ENCODE data around the gene NADK2. TPM values are rescaled to one million over a fixed set of nuclear protein-coding genes. Genes with fewer than 3 reads are reported as not detected.

The NADK2 gene
- total and polyA plus RNA-seq, 11 donors: 10.4 to 41.8 (median 35.8) TPM

DNA sequence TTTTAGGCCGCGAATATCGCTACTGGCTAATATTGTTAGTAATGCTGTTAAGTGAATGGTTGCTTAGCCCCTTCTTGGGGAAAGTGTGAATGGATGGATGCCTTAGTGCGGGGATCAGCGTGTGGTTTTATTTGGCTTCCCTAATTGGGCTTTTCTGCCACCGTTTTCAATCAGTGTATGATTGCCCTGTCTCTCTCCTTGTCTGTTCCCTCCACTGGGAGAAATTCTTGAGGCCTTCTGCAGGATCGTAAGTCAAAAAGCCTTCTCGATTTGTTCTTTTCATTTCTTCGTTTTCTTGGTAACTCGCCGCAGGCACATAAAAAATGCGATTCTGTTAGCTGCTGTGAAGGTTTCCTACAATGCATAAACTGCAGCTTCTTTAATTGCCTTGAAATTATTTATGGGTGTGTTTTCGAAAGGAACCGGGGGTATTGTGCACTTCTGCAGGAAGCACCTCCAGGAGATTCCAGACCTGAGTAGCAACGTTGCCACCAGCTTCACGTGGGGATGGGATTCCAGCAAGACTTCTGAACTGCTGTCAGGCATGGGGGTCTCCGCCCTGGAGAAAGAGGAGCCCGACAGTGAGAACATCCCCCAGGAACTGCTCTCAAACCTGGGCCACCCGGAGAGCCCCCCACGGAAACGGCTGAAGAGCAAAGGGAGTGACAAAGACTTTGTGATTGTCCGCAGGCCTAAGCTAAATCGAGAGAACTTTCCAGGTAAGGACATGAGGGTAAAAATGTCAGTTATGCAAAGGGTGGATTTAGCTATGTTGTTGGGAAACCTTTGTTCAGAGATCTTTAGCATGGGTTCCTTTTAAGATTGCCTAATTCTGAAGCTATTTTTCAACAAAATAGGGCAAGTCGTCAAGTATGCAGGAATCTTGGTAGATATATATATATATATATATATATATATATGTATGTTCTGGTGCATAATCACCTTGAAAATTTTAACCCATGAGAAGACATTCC is 89.1 kb downstream of the NADK2 start:
- ATAC-seq (no peak), DNase-seq (no peak)
- no peaks in the 10 kb centered on the region for H3K27me3 ChIP-seq
- intact Hi-C loops (cut with DNase I): loop anchor here in 4 of 10 donors (2.0 to 5.0 kb wide), 3 partner anchors 88 to 1220 kb away; partner anchors contain the start of genes NADK2 (in 3 of the 4) and NUP155 (in 1 of the 4)
- no peak for TF ChIP-seq POLR2A (IDR thresholded peaks at IDR 0.05)
- no peak for TF ChIP-seq CTCF (IDR thresholded peaks at IDR 0.05)
- peaks cover 0 to 53% (median 29%) of the 10 kb centered on the region in 12 donors for H3K4me1 ChIP-seq
- no peaks in the 10 kb centered on the region for H3K9me3 ChIP-seq
- peak overlapping the region; percentile 64 to 98 (median 90) for H3K4me3 ChIP-seq
- WGBS, 4 donors: 2 to 4% (median 3%) methylated on average over 23 to 24 of the region's 24 CpGs
- H3K27ac ChIP-seq: peak overlapping the region in 9 of 12 donors; percentile 26 to 93 (median 87)
- H3K36me3 ChIP-seq: peaks cover 0 to 37% (median 23%) of the 10 kb centered on the region in 9 donors

- TF ChIP-seq CTCF (IDR thresholded peaks at IDR 0.05): no peak
- peak in 1 of 2 donors; percentile 73 for TF ChIP-seq POLR2A (IDR thresholded peaks at IDR 0.05)
- Histone ChIP-seq H3K27ac (peak within 1 kb of the TSS; percentile 33 to 93 (median 85)), H3K4me1 (peaks cover 0 to 52% (median 29%) of the 10 kb centered on the region in 12 donors), H3K27me3 (no peaks in the 10 kb centered on the region), H3K9me3 (no peaks in the 10 kb centered on the region), H3K4me3 (peak within 1 kb of the TSS; percentile 64 to 98 (median 90)), H3K36me3 (peaks cover 0 to 30% (median 14%) of the 10 kb centered on the region in 9 donors)
- 0% methylated on average over 50 to 81 of the region's 81 CpGs for WGBS, 4 donors
- DNase-seq: peak; percentile 98 to 99 (median 98)
- intact Hi-C loops (cut with DNase I): loop anchor here in 4 of 10 donors (2.0 to 5.0 kb wide), 3 partner anchors 89 to 1221 kb away; partner anchors contain the start of genes NADK2 (in 3 of the 4) and NUP155 (in 1 of the 4)
- ATAC-seq: peak; percentile 99 to 100 (median 99)
Measured at GRCh38 chr5:36151434-36152323, 90.0 kb downstream of the NADK2 start, which contains the start of the genes LMBRD2 and SKP2. Gene LMBRD2, minus strand, starts transcription at chr5:36151887. Its CDS starts 8,538 bp downstream, at chr5:36143349. Gene SKP2, plus strand, starts transcription at chr5:36152111. Its CDS starts 152 bp downstream, at chr5:36152263.

GRCh38 chr5:36150676-36151433 is 90.9 kb downstream of the NADK2 start:
- ATAC-seq (peak in 3 of 4 donors; percentile 37 to 44 (median 41)), DNase-seq (peak in 4 of 5 donors; percentile 26 to 48 (median 45))
- Histone ChIP-seq H3K9me3 (no peaks in the 10 kb centered on the region), H3K4me3 (peak overlapping the region; percentile 64 to 98 (median 90)), H3K36me3 (peaks cover 0 to 23% (median 11%) of the 10 kb centered on the region in 9 donors), H3K27me3 (no peaks in the 10 kb centered on the region), H3K4me1 (peaks cover 0 to 45% (median 27%) of the 10 kb centered on the region in 12 donors), H3K27ac (peak overlapping the region; percentile 33 to 93 (median 85))
- TF ChIP-seq POLR2A (IDR thresholded peaks at IDR 0.05) (no peak), CTCF (IDR thresholded peaks at IDR 0.05) (no peak)
- 3 to 4% (median 4%) methylated on average over 21 to 23 of the region's 23 CpGs for WGBS, 4 donors
- intact Hi-C loops (cut with DNase I): loop anchor here in 3 of 10 donors (5.0 kb wide), 2 partner anchors 91 to 1221 kb away; partner anchors contain the start of genes NADK2 (in 2 of the 3) and NUP155 (in 1 of the 3)

Data from heart left ventricle (tissue), 16 donors.